Measurements from ENCODE around the gene PROS1.
"Not testable (repeated sequence)": the region's sequence is repeated elsewhere in the genome, so short reads cannot be mapped to it uniquely, and the experiment has no call there.

PROS1 gene

GRCh38 chr3:93931597-93932229, 42.0 kb downstream of the PROS1 start:
- Mint-ChIP-seq H3K27me3 (no peaks in the 10 kb centered on the region), H3K4me3 (no peak overlapping the region), H3K9me3 (no peaks in the 10 kb centered on the region), H3K4me1 (no peaks in the 10 kb centered on the region), H3K27ac (no peak overlapping the region)
- DNase-seq (no peak), ATAC-seq (no peak)

DNA sequence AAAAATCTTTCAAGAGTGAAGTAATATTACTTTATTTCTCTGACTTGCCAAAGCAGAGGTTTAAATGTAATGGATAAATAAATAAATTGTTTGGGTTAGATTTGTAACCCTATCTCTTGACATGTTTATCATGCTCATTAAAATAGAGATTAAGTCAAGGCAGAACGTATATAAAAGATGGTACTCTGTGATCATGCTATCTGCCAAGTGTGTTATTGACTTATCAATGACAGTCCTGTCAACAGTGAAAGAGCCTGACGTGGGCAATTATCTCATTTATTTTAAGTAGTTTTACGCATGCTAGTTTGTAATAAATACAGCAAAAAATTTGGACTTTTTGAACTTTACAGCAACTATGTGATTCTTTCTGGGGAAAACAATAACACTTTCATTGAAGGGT, 43.7 kb downstream of the PROS1 start:
- no peaks in the 10 kb centered on the region for H3K4me1 Mint-ChIP-seq

GRCh38 chr3:93926789-93927188, 46.9 kb downstream of the PROS1 start:
- ATAC-seq, result no peak
- H3K9me3 Mint-ChIP-seq, result no peaks in the 10 kb centered on the region
- H3K27ac Mint-ChIP-seq, result no peak overlapping the region
- no peak for DNase-seq
- H3K4me1 Mint-ChIP-seq, result no peaks in the 10 kb centered on the region
- no peak overlapping the region for H3K4me3 Mint-ChIP-seq
- no peaks in the 10 kb centered on the region for H3K27me3 Mint-ChIP-seq

More for the DNA sequence above, 43.7 kb downstream of the PROS1 start:
- no peak for DNase-seq
- Mint-ChIP-seq H3K9me3 (no peaks in the 10 kb centered on the region), H3K27ac (no peak overlapping the region), H3K4me3 (no peak overlapping the region), H3K27me3 (no peaks in the 10 kb centered on the region)
- no peak for ATAC-seq

- H3K4me3 Mint-ChIP-seq, result no peak overlapping the region
- H3K4me1 Mint-ChIP-seq, result no peaks in the 10 kb centered on the region
- ATAC-seq (no peak), DNase-seq (no peak)
- H3K9me3 Mint-ChIP-seq, result no peaks in the 10 kb centered on the region
- H3K27ac Mint-ChIP-seq, result no peak overlapping the region
- H3K27me3 Mint-ChIP-seq, result no peaks in the 10 kb centered on the region
Measured at GRCh38 chr3:93924491-93924890, 49.2 kb downstream of the PROS1 start.

- no peak overlapping the region for H3K27ac Mint-ChIP-seq
- no peak overlapping the region for H3K4me3 Mint-ChIP-seq
- no peak for DNase-seq
- H3K4me1 Mint-ChIP-seq, result no peaks in the 10 kb centered on the region
- no peak for ATAC-seq
- no peaks in the 10 kb centered on the region for H3K9me3 Mint-ChIP-seq
- H3K27me3 Mint-ChIP-seq, result no peaks in the 10 kb centered on the region
Measured at GRCh38 chr3:93923006-93923405, 50.7 kb downstream of the PROS1 start.

DNA sequence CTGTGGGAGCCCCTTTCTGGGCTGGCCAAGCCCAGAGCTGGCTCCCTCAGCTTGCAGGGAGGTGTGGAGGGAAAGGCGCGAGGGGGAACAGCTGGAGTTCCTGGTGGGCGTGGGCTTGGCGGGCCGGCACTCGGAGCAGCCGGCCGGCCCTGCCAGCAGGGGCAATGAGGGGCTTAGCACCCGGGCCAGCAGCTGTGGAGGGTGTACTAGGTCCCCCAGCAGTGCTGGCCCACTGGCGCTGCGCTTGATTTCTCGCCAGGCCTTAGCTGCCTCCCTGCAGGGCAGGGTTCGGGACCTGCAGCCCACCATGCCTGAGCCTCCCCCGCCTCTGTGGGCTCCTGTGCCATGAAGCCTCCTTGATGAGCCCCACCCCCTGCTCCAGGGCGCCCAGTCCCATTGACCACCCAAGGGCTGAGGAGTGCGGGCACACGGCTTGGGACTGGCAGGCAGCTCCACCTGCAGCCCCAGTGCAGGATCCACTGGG, 56.1 kb downstream of the PROS1 start:
- H3K27ac Mint-ChIP-seq, ATAC-seq, H3K9me3 Mint-ChIP-seq, H3K4me3 Mint-ChIP-seq, H3K4me1 Mint-ChIP-seq, H3K27me3 Mint-ChIP-seq, DNase-seq: not testable (repeated sequence)

DNA sequence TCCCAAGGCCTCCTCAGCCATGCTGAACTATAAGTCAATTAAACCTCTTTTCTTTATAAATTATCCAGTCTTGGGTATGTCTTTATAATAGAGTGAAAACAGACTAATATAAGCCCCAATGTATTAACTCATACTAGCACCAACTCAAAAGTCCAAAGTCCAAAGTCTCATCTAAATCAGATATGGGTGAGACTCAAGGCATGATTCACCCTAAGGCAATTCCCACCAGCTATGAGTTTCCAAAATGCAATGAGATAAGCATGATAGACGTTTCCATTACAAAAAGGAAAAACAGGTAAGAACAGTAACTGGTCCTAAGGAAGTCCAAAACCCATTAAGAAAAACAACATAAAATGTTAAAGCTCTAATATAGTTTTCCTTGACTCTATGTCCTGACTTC, 60.1 kb downstream of the PROS1 start:
- not testable (repeated sequence) for H3K4me3 Mint-ChIP-seq, H3K4me1 Mint-ChIP-seq, ATAC-seq, DNase-seq, H3K27me3 Mint-ChIP-seq
- peaks cover 0 to 16% of the 10 kb centered on the region in 2 donors for H3K9me3 Mint-ChIP-seq
- peak overlapping the region in 1 of 2 donors; percentile 17 for H3K27ac Mint-ChIP-seq

DNA sequence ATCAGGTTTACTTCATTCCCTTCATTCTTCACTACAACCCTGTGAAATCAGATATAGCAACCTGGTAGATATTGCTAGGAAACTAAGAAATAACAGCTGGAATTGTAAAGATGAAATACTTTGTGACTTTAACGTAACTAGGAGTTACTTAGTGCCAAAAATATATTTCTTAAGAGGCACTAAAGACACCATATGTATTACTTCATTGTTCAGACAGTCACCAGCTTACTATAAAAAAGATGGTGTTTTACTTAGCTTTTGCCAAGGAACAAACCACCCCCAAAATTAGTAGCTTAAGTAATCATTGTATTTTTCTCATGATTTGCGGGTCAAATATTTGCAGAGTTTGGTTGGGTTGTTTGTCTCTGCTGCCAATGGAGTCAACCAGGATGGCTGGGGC, 62.5 kb downstream of the PROS1 start:
- Mint-ChIP-seq H3K27ac (no peak overlapping the region), H3K27me3 (no peaks in the 10 kb centered on the region), H3K9me3 (peaks cover 0 to 21% of the 10 kb centered on the region in 2 donors), H3K4me1 (no peaks in the 10 kb centered on the region), H3K4me3 (no peak overlapping the region)
- no peak for DNase-seq
- no peak for ATAC-seq

GRCh38 chr3:93910097-93910496, 63.6 kb downstream of the PROS1 start:
- Mint-ChIP-seq H3K27me3 (no peaks in the 10 kb centered on the region), H3K4me1 (no peaks in the 10 kb centered on the region), H3K4me3 (no peak overlapping the region), H3K9me3 (peaks cover 0 to 21% of the 10 kb centered on the region in 2 donors), H3K27ac (no peak overlapping the region)
- ATAC-seq, result no peak
- no peak for DNase-seq

- Mint-ChIP-seq H3K4me3 (no peak overlapping the region), H3K27me3 (no peaks in the 10 kb centered on the region), H3K27ac (no peak overlapping the region), H3K4me1 (no peaks in the 10 kb centered on the region), H3K9me3 (peaks cover 0 to 8% of the 10 kb centered on the region in 2 donors)
- DNase-seq (no peak), ATAC-seq (peak; percentile 37)
Measured at GRCh38 chr3:93907132-93907531, 66.6 kb downstream of the PROS1 start.

GRCh38 chr3:93906245-93906644, 67.5 kb downstream of the PROS1 start:
- Mint-ChIP-seq H3K27ac (no peak overlapping the region), H3K27me3 (no peaks in the 10 kb centered on the region), H3K4me1 (no peaks in the 10 kb centered on the region), H3K9me3 (peaks cover 0 to 5% of the 10 kb centered on the region in 2 donors), H3K4me3 (no peak overlapping the region)
- DNase-seq, result no peak
- no peak for ATAC-seq

DNA sequence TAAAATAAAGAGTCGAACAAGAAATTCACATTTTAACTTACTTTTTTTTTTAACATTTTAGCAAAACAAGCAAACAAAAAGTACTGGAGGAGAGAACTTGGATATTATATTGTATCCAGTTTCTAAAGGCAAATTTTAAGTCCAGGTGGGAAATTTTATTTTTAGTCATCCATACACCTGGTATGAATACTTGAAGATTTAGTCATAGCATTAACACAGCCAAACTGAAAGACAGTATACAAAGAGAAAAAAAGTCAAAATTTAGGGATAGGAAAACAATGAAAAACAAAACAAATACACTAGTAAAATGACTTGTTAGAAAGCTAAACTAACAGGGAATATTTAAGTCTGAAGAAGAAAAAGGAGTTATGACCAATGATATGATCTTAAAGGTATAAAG, 69.1 kb downstream of the PROS1 start:
- DNase-seq (no peak), ATAC-seq (no peak)
- Mint-ChIP-seq H3K9me3 (peaks cover 0 to 5% of the 10 kb centered on the region in 2 donors), H3K4me1 (no peaks in the 10 kb centered on the region), H3K27ac (no peak overlapping the region), H3K4me3 (no peak overlapping the region), H3K27me3 (no peaks in the 10 kb centered on the region)

GRCh38 chr3:93878250-93879017, 95.3 kb downstream of the PROS1 start:
- not testable (repeated sequence) for H3K4me1 Mint-ChIP-seq, H3K27me3 Mint-ChIP-seq, ATAC-seq, H3K4me3 Mint-ChIP-seq, DNase-seq, H3K9me3 Mint-ChIP-seq, H3K27ac Mint-ChIP-seq

DNA sequence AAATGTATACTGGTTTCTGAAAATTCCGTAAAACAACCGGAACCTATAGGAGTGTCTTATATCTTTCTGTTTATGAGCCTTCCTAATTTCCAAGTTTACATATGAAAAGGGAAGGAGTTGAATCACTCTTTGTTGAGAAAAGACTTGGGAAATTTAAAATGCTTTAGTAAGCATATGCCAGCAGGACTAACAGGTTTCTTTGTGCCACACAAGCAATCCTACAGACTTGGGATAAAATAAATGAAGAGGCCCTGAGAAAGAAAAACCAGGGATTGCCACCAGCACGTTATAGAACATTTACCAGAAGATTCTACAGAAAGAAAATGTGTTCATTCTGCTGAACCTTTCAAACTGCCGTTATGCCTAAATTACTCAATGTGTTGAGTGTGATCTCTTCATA, 96.3 kb downstream of the PROS1 start:
- not testable (repeated sequence) for H3K4me3 Mint-ChIP-seq, H3K27ac Mint-ChIP-seq, DNase-seq, H3K9me3 Mint-ChIP-seq, ATAC-seq, H3K27me3 Mint-ChIP-seq, H3K4me1 Mint-ChIP-seq

DNA sequence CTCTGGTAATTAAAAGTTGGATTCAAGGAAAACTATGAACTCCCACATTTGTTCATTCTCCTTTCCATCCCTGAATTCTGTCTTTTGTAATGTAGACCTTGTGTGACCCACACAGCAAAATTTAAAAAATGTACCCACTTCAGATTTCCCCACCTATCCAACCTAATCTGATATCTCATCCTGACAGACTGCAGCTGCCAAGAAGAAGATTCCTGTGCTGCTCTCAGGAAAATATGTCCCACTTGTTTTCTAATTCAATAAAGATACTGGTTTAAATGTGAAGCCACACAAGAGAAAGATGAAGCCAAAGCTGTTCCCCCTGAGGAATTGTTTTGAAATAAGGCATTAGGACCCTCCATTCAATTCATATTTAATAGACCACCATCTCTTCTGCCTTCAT, 100.3 kb downstream of the PROS1 start:
- H3K27me3 Mint-ChIP-seq, H3K9me3 Mint-ChIP-seq, H3K4me1 Mint-ChIP-seq, H3K27ac Mint-ChIP-seq, ATAC-seq, DNase-seq, H3K4me3 Mint-ChIP-seq: not testable (repeated sequence)

GRCh38 chr3:93867425-93867824, 106.3 kb downstream of the PROS1 start:
- H3K4me1 Mint-ChIP-seq, result no peaks in the 10 kb centered on the region
- H3K27ac Mint-ChIP-seq, result no peak overlapping the region
- ATAC-seq, result no peak
- no peak for DNase-seq
- no peaks in the 10 kb centered on the region for H3K27me3 Mint-ChIP-seq
- H3K9me3 Mint-ChIP-seq, result peaks cover 0 to 5% of the 10 kb centered on the region in 2 donors
- H3K4me3 Mint-ChIP-seq, result no peak overlapping the region

Data from stimulated activated naive CD8-positive, alpha-beta T cell treated with anti-CD3 and anti-CD28 coated beads, Interleukin-15, amount 100 ng/mL, for 72 hours (primary cell).